Chondrocyte (in vitro differentiated cells): ENCODE results near the gene GPRC5C. TPM values are rescaled to one million over a fixed set of nuclear protein-coding genes. Genes with fewer than 3 reads are reported as not detected.

Source experiments
- DNase-seq: peaks from one replicate; pipeline ENCODE4 v3.0.0; 2021; ENCODE audit warnings: mixed read lengths, low spot score
- H3K27ac Mint-ChIP-seq: one replicate; pipeline ENCODE4 v1.8.0; 2021; ENCODE audit warnings: mild to moderate bottlenecking, moderate library complexity, mixed read lengths; ENCODE audit not compliant: unreplicated experiment
- H3K27me3 Mint-ChIP-seq: 2 replicates; pipeline ENCODE4 v1.8.0; 2021; ENCODE audit warnings: low read depth, mixed read lengths
- H3K36me3 Mint-ChIP-seq: 2 replicates; pipeline ENCODE4 v1.8.0; 2021; ENCODE audit warnings: low read depth, mixed read lengths
- H3K4me1 Mint-ChIP-seq: 2 replicates; pipeline ENCODE4 v1.8.0; 2021; ENCODE audit warnings: low read depth, mild to moderate bottlenecking, mixed read lengths
- H3K4me3 Mint-ChIP-seq: one replicate; pipeline ENCODE4 v1.8.0; 2021; ENCODE audit warnings: mild to moderate bottlenecking, moderate library complexity, mixed read lengths; ENCODE audit not compliant: unreplicated experiment
- H3K9me3 Mint-ChIP-seq: 2 replicates; pipeline ENCODE4 v1.8.0; 2021; ENCODE audit warnings: low read depth, mixed read lengths
- total RNA-seq: library from RNA; stranded (reverse); gene quantifications from 3 replicates; pipeline ENCODE4 v1.2.1, GENCODE V29; 2021
- TF ChIP-seq, protein P1 (sequence below): fragments of 200-600 bp; sonication (generic); IDR thresholded peaks from 2 replicates; pipeline ENCODE4 v1.5.0; 2021; ENCODE audit warnings: antibody characterized with exemption, mild to moderate bottlenecking, moderate library complexity

Gene GPRC5C
- total RNA-seq, 1 donor from 2014 or later, result 47.8 TPM

DNA sequence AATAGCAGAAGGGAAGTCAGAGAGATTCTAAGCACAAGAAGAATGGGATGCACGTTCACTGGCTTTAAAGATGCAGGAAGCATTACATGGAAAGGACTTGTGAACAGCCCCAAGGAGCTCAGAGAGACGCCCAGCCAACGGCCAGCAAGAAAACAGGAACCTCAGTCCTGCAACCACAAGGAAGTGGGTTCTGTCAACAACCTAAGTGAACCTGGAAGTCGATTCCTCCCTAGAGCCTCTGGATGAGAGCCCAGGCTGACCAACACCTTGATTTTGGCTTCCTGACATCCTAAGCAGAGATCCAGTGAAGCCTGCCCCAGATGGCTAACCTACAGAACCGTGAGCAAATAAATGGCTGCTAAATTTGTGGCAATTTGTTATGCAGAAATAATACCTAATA, 40.1 kb upstream of the GPRC5C start:
- H3K27ac Mint-ChIP-seq, result no peak overlapping the region
- peaks cover 4% of the 10 kb centered on the region for H3K27me3 Mint-ChIP-seq
- DNase-seq, result no peak
- H3K4me1 Mint-ChIP-seq, result peaks cover 23% of the 10 kb centered on the region
- TF ChIP-seq, protein P1, sequence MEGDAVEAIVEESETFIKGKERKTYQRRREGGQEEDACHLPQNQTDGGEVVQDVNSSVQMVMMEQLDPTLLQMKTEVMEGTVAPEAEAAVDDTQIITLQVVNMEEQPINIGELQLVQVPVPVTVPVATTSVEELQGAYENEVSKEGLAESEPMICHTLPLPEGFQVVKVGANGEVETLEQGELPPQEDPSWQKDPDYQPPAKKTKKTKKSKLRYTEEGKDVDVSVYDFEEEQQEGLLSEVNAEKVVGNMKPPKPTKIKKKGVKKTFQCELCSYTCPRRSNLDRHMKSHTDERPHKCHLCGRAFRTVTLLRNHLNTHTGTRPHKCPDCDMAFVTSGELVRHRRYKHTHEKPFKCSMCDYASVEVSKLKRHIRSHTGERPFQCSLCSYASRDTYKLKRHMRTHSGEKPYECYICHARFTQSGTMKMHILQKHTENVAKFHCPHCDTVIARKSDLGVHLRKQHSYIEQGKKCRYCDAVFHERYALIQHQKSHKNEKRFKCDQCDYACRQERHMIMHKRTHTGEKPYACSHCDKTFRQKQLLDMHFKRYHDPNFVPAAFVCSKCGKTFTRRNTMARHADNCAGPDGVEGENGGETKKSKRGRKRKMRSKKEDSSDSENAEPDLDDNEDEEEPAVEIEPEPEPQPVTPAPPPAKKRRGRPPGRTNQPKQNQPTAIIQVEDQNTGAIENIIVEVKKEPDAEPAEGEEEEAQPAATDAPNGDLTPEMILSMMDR, result no peak
- no peaks in the 10 kb centered on the region for H3K9me3 Mint-ChIP-seq
- H3K4me3 Mint-ChIP-seq, result no peak overlapping the region
- no peaks in the 10 kb centered on the region for H3K36me3 Mint-ChIP-seq

DNA sequence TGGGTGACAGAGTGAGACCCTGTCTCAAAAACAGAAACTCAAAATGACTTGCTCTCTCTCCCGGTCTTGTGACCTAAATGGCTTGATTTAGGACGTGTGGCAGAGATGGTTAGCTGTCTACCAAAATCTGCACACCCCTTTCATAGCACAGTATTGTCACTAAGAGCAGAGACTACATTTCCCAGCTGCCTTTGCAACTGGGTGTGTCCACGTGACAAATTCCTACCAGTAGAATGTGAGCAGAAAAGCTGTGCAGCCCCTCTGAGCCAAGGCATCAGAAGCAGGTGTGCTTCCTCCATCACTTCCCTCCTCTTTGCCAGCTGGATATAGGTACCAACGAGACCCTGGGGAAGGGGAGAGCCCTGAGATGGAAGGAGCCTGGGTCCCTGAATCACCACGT, 39.0 kb upstream of the GPRC5C start:
- Mint-ChIP-seq H3K4me1 (peaks cover 21% of the 10 kb centered on the region), H3K4me3 (no peak overlapping the region), H3K36me3 (no peaks in the 10 kb centered on the region), H3K9me3 (no peaks in the 10 kb centered on the region), H3K27me3 (peaks cover 4% of the 10 kb centered on the region), H3K27ac (no peak overlapping the region)
- DNase-seq, result no peak
- TF ChIP-seq, protein P1, result no peak

DNA sequence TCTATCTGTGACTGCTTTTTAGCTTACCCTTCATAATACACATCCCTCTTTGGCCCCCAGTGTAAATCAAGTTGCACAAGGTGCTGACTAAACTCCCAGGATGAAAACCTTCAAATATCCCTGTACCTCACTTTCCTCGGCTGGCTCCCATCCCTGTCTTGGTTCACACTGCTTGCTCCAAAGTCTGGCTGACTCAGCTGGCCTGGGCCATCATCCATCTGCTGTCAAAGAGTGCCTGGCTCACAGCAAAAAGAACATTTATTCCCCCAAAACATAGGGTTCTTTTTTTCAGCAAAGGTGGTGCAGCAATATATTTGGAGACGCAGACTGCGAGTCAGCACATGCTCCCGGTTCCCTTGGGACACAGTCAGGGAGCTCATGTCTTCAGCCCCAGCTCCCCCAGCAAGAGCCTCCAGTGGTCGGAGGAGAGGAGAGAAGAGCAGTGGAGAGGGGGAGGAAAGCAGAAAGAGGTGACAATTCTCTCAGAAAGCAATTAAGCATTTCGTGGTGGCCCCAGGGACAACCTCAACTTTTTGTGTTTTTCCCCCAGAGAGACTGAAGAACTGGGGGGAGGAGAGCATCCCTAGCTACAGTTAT, 38.4 kb upstream of the GPRC5C start:
- Mint-ChIP-seq H3K27me3 (peaks cover 4% of the 10 kb centered on the region), H3K27ac (peak overlapping the region; percentile 72), H3K4me1 (peaks cover 21% of the 10 kb centered on the region), H3K4me3 (no peak overlapping the region), H3K9me3 (no peaks in the 10 kb centered on the region), H3K36me3 (no peaks in the 10 kb centered on the region)
- no peak for DNase-seq
- TF ChIP-seq, protein P1, result no peak

DNA sequence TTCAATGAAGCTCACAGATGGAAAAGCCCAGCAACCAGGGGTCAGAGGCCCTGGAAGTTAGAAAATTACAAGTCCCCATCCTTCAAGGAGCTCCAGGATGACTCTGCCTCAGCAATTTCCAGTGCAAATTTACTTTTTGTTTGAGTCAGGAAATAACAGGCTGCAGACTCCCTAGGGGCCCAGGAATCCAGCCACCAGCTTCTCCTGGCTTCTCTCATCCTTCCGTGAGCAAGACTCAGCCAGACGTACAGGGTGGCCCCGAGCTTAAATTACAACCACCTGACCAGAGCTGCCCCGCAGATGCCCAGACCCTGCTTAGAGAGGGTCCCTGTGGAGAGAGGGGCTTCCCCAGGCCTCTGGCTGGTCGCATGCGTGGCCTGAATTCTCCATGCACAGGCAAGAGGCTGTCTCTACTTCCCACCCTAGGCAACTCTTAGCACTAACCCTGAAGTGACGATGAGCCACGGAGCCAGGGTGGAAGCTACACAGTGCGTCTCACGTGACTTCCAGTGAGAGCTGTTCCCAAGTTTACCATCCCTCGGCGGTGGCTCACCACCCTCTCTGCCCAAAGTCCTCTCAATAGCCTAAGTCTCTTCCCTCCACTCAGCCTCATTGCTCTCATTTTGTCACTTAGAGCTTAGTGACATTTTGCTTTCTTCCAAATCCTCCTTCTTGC, 37.5 kb upstream of the GPRC5C start:
- H3K9me3 Mint-ChIP-seq, result no peaks in the 10 kb centered on the region
- H3K36me3 Mint-ChIP-seq, result no peaks in the 10 kb centered on the region
- peak overlapping the region; percentile 45 for H3K27ac Mint-ChIP-seq
- no peak overlapping the region for H3K4me3 Mint-ChIP-seq
- no peak for DNase-seq
- TF ChIP-seq, protein P1, result no peak
- peaks cover under 1% of the 10 kb centered on the region for H3K27me3 Mint-ChIP-seq
- H3K4me1 Mint-ChIP-seq, result peaks cover 21% of the 10 kb centered on the region

DNA sequence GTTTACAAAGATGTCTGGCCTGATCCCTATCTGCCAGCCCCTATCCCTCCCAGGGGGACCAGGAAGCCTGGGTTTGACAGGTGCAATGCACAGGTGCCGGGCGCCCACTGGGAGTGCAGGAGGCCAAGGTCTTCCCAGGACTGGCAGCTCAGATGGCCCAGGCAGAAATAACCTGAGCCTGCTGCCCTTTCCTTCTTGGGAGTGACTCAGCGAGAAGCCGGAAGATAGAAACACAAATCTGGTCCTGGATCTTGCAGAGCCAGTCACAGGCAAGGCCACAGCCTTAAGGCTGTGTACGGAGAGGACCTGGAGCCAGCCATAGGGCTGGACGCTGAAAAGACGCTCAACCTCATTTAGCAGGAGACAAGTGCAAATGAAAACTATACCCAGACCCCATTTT, 36.9 kb upstream of the GPRC5C start:
- DNase-seq, result no peak
- Mint-ChIP-seq H3K4me3 (no peak overlapping the region), H3K27me3 (peaks cover 4% of the 10 kb centered on the region), H3K4me1 (peaks cover 21% of the 10 kb centered on the region), H3K27ac (peak overlapping the region; percentile 45), H3K36me3 (no peaks in the 10 kb centered on the region), H3K9me3 (no peaks in the 10 kb centered on the region)
- TF ChIP-seq, protein P1, result no peak
